Measurements from ENCODE around the gene CAPS.
"Not testable (repeated sequence)": the region's sequence is repeated elsewhere in the genome, so short reads cannot be mapped to it uniquely, and the experiment has no call there.

The CAPS gene

DNA sequence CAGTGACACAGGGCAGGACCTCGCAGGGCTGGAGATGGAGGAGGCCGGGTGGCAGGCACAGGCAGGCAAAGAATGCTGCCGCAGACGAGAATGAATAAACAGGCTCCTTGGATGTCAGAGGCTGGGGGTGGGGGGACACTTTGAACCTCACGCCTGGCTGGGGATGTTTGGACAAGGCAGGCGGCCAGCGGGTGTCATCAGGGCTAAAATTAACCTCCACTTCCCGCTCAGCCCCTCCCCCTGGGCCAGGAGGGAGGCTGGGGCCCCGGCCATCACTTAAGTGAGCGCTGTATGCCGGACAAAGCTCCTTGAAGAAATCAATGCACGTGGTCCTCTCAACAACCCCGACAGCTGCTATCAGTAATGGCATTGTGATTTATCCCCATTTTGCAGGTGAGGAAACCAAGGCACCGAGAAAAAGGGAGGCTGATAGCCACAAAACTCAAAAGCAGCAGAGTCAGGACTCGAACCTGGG is 33.4 kb upstream of the CAPS start:
- Histone ChIP-seq H3K27ac (ENCODE audit: low read depth, low read length, severe bottlenecking) (no peak overlapping the region), H3K9me3 (ENCODE audit: control insufficient read depth, low read length) (no peaks in the 10 kb centered on the region), H3K4me3 (ENCODE audit: extremely low read depth, insufficient read depth, low read length, poor library complexity, severe bottlenecking) (no peak overlapping the region), H3K4me1 (ENCODE audit: control insufficient read depth, insufficient read depth, low read length, poor library complexity, severe bottlenecking) (peaks cover 8% of the 10 kb centered on the region), H3K36me3 (ENCODE audit: control insufficient read depth, insufficient read depth, low read length) (no peaks in the 10 kb centered on the region)
- WGBS, 2 experiments (ENCODE audit: insufficient coverage in 2 of 2) = 25 to 33% methylated on average over 10 to 15 of the region's 15 CpGs

DNA sequence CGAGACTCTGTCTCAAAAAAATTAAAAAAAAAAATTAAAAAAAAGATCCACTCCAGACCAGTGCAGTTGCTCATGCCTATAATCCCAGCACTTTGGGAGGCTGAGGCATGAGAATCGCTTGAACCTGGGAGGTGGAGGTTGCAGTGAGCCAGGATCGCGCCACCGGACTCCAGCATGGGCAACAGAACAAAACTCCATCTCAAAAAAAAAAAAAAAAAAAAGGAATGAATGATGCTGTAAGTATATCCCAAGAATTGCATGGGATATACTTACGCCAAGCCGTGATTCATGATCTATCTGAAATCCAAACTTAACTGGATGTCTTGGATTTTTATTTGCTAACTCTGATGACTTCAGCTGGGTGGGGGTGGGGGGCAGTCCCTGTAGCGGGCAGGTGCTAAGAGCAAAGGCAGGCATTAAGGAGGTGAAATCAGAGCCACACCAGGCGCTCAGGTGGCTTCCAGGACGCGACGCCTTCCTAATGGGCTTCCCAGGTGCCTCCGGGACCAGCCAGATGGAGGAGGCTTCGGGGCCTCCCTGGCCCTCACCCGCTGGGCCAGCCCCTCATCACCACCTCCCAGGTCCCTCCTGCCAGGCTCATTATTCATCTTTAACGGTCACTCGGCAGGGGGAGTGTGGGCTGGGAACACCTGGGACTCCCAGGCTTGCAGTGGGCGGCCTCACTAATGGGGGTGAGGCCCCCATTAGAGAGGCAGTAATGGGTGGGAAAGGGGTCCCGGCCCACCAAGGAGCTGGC is 32.3 kb upstream of the CAPS start:
- H3K4me3 ChIP-seq (ENCODE audit: extremely low read depth, insufficient read depth, low read length, poor library complexity, severe bottlenecking) = no peak overlapping the region
- H3K36me3 ChIP-seq (ENCODE audit: control insufficient read depth, insufficient read depth, low read length) = no peaks in the 10 kb centered on the region
- peaks cover 8% of the 10 kb centered on the region for H3K4me1 ChIP-seq (ENCODE audit: control insufficient read depth, insufficient read depth, low read length, poor library complexity, severe bottlenecking)
- no peak overlapping the region for H3K27ac ChIP-seq (ENCODE audit: low read depth, low read length, severe bottlenecking)
- no peaks in the 10 kb centered on the region for H3K9me3 ChIP-seq (ENCODE audit: control insufficient read depth, low read length)
- WGBS, 2 experiments (ENCODE audit: insufficient coverage in 2 of 2) = 78 to 83% methylated on average over 10 to 11 of the region's 19 CpGs

- Histone ChIP-seq H3K27ac (ENCODE audit: low read depth, low read length, severe bottlenecking) (no peak overlapping the region), H3K9me3 (ENCODE audit: control insufficient read depth, low read length) (no peaks in the 10 kb centered on the region), H3K36me3 (ENCODE audit: control insufficient read depth, insufficient read depth, low read length) (no peaks in the 10 kb centered on the region), H3K4me1 (ENCODE audit: control insufficient read depth, insufficient read depth, low read length, poor library complexity, severe bottlenecking) (peaks cover 8% of the 10 kb centered on the region), H3K4me3 (ENCODE audit: extremely low read depth, insufficient read depth, low read length, poor library complexity, severe bottlenecking) (no peak overlapping the region)
- WGBS, 2 experiments (ENCODE audit: insufficient coverage in 2 of 2) = 85 to 88% methylated on average over 4 to 9 of the region's 9 CpGs
These were observed 31.6 kb upstream of the CAPS start for GRCh38 chr19:5882421-5882968.

GRCh38 chr19:5883157-5883873 is 30.7 kb upstream of the CAPS start:
- not testable (repeated sequence) for H3K9me3 ChIP-seq (ENCODE audit: control insufficient read depth, low read length); H3K36me3 ChIP-seq (ENCODE audit: control insufficient read depth, insufficient read depth, low read length); H3K27ac ChIP-seq (ENCODE audit: low read depth, low read length, severe bottlenecking); H3K4me1 ChIP-seq (ENCODE audit: control insufficient read depth, insufficient read depth, low read length, poor library complexity, severe bottlenecking); H3K4me3 ChIP-seq (ENCODE audit: extremely low read depth, insufficient read depth, low read length, poor library complexity, severe bottlenecking)
- WGBS, 2 experiments (ENCODE audit: insufficient coverage in 2 of 2) = 79 to 91% methylated on average over 5 to 6 of the region's 13 CpGs

GRCh38 chr19:5884065-5884811 is 29.8 kb upstream of the CAPS start:
- not testable (repeated sequence) for H3K36me3 ChIP-seq (ENCODE audit: control insufficient read depth, insufficient read depth, low read length); H3K27ac ChIP-seq (ENCODE audit: low read depth, low read length, severe bottlenecking); H3K4me3 ChIP-seq (ENCODE audit: extremely low read depth, insufficient read depth, low read length, poor library complexity, severe bottlenecking); H3K9me3 ChIP-seq (ENCODE audit: control insufficient read depth, low read length); H3K4me1 ChIP-seq (ENCODE audit: control insufficient read depth, insufficient read depth, low read length, poor library complexity, severe bottlenecking)
- WGBS, 2 experiments (ENCODE audit: insufficient coverage in 2 of 2) = 74 to 80% methylated on average over 7 of the region's 11 CpGs

- Histone ChIP-seq H3K27ac (ENCODE audit: low read depth, low read length, severe bottlenecking) (no peak overlapping the region), H3K4me3 (ENCODE audit: extremely low read depth, insufficient read depth, low read length, poor library complexity, severe bottlenecking) (no peak overlapping the region), H3K4me1 (ENCODE audit: control insufficient read depth, insufficient read depth, low read length, poor library complexity, severe bottlenecking) (no peaks in the 10 kb centered on the region), H3K9me3 (ENCODE audit: control insufficient read depth, low read length) (no peaks in the 10 kb centered on the region), H3K36me3 (ENCODE audit: control insufficient read depth, insufficient read depth, low read length) (no peaks in the 10 kb centered on the region)
- WGBS, 2 experiments (ENCODE audit: insufficient coverage in 2 of 2) = 76 to 81% methylated on average over 8 to 11 of the region's 17 CpGs
These were observed 24.6 kb upstream of the CAPS start for GRCh38 chr19:5889288-5889971.

DNA sequence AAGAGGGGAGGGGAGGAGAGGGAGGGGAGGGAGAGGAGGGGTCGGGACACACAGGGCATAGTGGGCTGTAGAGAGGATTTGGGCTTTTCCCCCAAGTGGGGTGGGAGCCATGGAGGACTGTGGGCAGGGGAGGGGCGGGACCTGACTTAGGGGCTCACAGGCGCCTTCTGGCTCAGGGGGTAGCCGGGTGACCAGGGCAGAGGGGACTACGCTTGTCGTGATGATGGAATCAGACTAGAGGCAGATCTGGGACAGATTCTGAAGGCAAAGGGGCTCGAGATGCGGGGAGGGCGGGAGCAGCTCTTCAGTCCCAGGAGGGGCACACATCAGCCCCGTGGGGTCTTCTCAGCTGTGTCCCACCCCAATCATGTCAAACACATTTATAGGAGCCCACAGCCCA is 24.0 kb upstream of the CAPS start:
- Histone ChIP-seq H3K4me1 (ENCODE audit: control insufficient read depth, insufficient read depth, low read length, poor library complexity, severe bottlenecking) (no peaks in the 10 kb centered on the region), H3K27ac (ENCODE audit: low read depth, low read length, severe bottlenecking) (no peak overlapping the region), H3K36me3 (ENCODE audit: control insufficient read depth, insufficient read depth, low read length) (peaks cover 4% of the 10 kb centered on the region), H3K9me3 (ENCODE audit: control insufficient read depth, low read length) (no peaks in the 10 kb centered on the region), H3K4me3 (ENCODE audit: extremely low read depth, insufficient read depth, low read length, poor library complexity, severe bottlenecking) (no peak overlapping the region)
- WGBS, 2 experiments (ENCODE audit: insufficient coverage in 2 of 2) = 76 to 77% methylated on average over 5 to 9 of the region's 10 CpGs

DNA sequence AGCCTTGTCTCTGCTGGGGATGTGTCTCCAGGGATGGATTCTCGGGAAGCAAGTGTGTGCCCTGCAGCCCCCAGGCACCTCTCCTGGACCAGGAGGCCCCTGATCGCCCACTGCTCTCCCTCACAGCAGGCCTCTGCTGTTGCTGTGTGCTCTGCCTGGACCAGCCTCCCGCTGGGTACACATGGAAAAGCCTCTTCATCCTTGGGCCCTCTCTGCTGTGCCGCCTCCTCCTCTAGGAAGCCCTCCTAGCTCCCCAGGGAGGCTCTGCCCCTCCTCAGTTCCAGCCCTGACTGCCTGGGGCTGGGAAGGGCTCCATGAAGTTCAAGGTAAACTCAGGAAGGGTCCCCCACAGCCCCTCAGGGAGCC is 22.5 kb upstream of the CAPS start:
- Histone ChIP-seq H3K4me1 (ENCODE audit: control insufficient read depth, insufficient read depth, low read length, poor library complexity, severe bottlenecking) (no peaks in the 10 kb centered on the region), H3K27ac (ENCODE audit: low read depth, low read length, severe bottlenecking) (no peak overlapping the region), H3K9me3 (ENCODE audit: control insufficient read depth, low read length) (no peaks in the 10 kb centered on the region), H3K36me3 (ENCODE audit: control insufficient read depth, insufficient read depth, low read length) (peaks cover 15% of the 10 kb centered on the region), H3K4me3 (ENCODE audit: extremely low read depth, insufficient read depth, low read length, poor library complexity, severe bottlenecking) (no peak overlapping the region)
- 90% methylated on average over 3 to 4 of the region's 4 CpGs for WGBS, 2 experiments (ENCODE audit: insufficient coverage in 2 of 2)

GRCh38 chr19:5891938-5892771 is 21.9 kb upstream of the CAPS start:
- no peak overlapping the region for H3K27ac ChIP-seq (ENCODE audit: low read depth, low read length, severe bottlenecking)
- no peaks in the 10 kb centered on the region for H3K4me1 ChIP-seq (ENCODE audit: control insufficient read depth, insufficient read depth, low read length, poor library complexity, severe bottlenecking)
- H3K4me3 ChIP-seq (ENCODE audit: extremely low read depth, insufficient read depth, low read length, poor library complexity, severe bottlenecking) = no peak overlapping the region
- H3K9me3 ChIP-seq (ENCODE audit: control insufficient read depth, low read length) = no peaks in the 10 kb centered on the region
- 54 to 56% methylated on average over 31 to 34 of the region's 48 CpGs for WGBS, 2 experiments (ENCODE audit: insufficient coverage in 2 of 2)
- H3K36me3 ChIP-seq (ENCODE audit: control insufficient read depth, insufficient read depth, low read length) = peaks cover 21% of the 10 kb centered on the region

Data from mesodermal cell (in vitro differentiated cells).